ENCODE data around the gene RSPRY1. TPM values are rescaled to one million over a fixed set of nuclear protein-coding genes. Genes with fewer than 3 reads are reported as not detected.
A peak's percentile ranks its signal among the peaks of the same experiment; 100 is the strongest.

RSPRY1 gene
- total RNA-seq, 1 donor from 2014 or later: 91.1 TPM

DNA sequence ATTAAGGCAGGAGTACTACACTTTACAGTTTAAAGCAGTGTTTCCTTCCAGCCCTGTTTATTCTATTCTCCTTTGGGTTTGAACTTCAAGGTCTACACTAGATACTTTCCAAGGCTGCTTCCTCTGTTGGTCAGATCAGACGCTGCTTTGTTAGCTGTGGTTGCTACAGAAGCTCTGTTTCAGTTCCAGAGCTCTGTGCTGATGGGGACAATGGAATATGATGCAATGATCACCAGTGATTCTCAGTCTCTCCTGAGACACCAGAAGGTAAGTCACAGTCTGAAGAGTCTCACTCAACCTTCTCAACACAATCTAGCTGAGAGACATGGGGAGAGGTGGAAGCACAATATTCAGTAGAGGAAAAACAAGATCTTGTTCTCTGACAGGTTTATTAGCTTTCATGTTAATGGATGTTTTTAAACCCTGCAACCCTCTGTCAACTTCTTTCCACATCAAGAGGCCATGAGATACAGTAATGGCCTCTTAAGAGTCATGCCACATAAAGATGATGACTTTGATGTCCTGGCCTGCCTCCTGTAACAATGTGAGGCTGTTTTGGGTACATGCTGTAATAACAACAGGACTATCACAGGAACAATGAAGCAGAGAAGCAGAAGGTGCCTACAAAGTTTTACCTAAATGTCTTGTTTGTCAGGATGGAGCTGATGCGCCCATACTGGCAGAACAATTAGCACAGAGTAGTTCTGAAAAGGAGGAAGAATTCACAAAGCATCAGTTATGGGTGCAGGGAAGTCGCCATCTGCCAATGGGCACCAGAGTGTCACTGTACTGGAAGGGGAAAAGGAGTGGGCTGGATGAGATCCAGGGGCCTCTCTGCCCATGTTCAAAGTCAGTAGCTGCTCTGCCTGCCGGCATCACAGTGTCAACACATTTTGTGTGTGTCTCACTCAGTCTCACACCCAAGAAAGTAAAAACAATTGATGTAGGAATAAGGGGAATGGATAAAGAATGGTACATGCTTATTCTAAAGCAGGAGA lies 33.7 kb upstream of the RSPRY1 start:
- DNase-seq (ENCODE audit: low read depth): no peak

DNA sequence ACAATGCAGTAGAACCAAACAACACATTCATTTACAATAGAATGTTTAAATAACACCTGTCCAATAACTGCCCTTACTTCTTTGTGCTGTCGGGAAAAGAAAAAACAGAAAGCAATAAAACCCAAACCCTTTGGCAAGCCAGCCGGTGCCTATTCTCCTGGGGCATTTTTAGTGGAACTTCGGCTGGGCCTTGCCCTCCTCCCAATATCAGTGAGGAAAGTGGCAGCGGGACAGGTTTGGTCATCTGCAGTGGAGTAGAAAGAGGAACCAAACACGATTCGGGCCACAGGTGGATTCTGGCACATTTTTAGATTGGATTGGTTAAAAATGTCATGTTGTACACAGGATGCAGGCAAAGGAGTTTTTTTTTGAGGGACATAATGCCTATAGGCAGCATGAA lies 32.3 kb upstream of the RSPRY1 start:
- DNase-seq (ENCODE audit: low read depth): no peak

DNA sequence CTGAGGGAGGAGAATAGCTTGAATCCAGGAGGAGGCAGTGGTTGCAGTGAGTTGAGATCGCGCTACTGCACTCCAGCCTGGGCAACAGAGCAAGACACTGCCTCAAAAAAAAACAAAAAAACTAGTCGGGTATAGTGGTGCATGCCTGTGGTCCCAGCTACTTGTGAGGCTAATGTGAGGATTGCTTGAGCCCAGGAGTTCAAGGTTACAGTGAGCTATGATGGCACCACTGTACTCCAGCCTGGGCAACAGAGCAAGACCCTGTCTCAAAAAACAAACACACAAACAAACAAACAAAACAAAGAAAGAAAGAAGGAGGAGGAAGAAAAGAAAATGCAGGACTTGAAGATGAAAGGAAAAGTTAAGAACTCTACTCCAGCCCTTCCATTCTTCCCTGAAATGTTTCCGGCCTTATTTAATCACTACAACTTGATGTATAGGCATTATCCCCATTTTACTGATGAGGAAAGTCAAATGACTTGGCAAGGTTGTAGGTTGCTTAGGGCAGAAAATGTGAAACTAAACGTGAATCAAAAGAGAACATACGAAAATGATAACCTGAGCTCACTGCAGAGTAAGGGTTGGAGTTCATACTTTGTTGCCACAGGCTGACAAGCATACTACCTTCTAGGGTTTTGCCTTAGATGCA lies 30.3 kb upstream of the RSPRY1 start:
- no peak for DNase-seq (ENCODE audit: low read depth)

DNA sequence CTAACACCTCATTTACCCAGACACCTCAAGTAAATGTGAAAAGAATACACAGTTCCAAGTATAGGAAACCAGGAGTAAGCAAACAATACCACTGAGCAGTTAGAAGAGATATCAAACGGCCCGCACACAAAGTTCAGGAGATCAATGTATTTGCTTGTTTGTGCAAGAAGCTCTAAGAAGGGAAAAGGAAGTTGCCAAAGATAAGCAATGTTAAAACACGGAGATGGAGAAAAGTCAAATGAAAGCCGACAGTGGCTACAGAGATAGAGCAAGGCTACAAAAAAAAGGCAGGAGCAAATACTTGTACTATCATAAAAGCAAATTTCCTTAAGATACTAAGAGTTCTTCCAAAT lies 29.8 kb upstream of the RSPRY1 start:
- no peak for DNase-seq (ENCODE audit: low read depth)

DNA sequence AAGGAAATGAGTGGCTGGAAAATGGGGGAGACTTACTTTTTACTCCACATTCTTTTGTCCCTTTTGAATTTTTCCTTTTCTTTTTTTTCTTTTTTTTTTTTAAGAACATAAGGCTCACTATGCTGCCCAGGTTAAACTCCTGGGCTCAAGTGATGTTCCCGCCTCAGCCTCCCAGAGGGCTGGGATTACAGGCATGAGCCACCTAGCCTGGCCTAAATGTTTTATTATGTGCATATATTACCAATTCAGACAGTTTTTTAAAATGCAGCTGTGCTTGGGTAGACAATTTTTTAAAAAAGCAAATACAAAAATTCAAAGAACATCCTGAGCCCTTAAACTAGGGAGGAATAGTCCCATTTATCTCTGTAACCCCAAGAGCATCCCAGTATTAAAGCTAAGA lies 28.6 kb upstream of the RSPRY1 start:
- DNase-seq (ENCODE audit: low read depth): no peak

DNA sequence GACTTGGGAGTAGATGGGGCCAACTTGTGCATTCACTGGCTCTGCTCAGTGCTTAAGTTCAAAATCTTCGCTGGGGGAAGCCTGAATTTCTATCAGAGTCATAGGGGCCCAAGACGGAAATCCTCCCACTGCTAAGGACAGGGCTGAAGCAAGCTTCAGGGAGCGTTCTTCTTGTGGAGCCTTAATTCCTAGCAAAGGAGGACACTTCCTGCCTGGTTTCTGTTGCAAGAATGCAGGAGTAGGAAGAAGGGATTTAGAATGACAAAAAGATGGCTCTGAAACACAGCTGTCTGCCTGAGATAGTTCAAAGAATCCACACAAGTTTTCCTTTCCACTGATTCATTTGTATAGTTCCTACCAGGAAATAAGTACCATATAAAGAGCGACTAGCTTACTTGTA lies 26.7 kb upstream of the RSPRY1 start:
- no peak for DNase-seq (ENCODE audit: low read depth)

DNA sequence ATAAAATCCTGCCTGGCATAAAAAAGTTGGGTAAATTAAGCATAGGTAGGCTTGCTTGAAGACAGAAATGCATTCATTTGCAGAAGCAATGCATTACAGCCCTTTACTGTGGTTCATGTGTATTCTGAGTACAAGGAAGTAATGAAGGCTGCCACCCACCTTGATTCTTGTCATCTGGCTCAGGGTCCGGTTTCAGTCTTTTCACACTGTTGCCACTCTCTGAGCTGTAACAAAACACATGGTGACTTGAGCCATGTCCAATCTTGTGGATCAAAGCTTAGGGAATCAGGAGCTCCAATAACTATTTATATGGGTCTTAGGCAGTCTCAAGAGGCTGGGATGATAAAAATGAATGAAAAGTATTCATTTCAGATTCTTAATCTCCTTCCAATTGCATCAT lies 22.3 kb upstream of the RSPRY1 start:
- no peak for DNase-seq (ENCODE audit: low read depth)

DNA sequence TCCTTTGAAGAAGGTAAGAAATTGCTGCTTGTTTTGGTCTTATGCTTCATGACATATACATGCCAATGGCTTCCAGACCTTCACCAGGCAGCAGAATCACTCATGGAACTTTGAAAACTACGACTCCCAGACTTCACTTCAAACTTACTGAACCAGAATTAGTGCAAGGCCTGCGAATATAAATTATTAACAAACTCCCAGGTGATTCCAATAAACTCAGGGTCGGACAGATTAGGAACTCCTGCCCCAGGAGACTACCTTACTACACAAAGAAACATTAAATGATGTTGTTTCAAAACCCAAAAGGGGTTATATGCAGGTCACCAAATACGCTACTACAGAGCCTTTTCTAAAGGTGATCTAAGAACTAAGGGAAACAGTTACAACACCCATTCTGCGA lies 20.6 kb upstream of the RSPRY1 start:
- no peak for DNase-seq (ENCODE audit: low read depth)

DNA sequence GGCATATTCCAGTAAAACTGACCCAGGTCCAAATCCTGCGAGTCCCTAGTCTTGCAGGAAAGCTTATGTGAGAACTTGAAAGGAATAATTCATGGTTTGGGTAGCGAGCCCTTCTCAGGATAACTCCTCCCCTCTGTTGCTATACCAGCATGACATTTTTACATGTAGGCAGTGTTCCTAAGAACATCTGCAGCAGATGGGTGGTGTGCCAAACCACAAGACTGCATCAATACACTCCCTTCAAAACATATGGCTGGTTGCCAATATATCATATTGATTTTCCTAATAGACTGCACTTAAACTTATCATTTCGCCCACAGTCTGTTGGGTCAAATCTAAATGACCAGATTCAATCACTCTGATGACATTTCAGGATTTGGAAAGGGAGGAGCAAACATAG lies 20.2 kb upstream of the RSPRY1 start:
- no peak for DNase-seq (ENCODE audit: low read depth)

DNA sequence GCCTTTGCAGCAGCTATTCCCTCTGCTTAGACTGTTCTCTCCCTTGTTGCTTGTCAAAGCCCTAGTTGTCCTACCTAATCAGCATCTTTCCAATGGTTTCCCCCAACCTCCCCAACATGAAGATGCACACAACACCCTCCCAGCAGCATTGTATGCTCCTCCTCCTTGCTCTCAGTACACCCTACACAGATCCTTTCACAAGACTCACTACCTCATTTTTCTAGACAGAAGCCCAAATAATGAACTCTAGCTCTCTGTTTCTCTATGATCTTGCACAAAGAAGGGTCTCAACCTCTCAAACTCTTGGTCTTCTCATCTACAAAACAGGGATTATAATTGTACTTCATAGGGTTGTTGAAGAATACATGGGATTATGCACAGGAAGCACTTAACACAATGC lies 19.7 kb upstream of the RSPRY1 start:
- DNase-seq (ENCODE audit: low read depth): no peak

DNA sequence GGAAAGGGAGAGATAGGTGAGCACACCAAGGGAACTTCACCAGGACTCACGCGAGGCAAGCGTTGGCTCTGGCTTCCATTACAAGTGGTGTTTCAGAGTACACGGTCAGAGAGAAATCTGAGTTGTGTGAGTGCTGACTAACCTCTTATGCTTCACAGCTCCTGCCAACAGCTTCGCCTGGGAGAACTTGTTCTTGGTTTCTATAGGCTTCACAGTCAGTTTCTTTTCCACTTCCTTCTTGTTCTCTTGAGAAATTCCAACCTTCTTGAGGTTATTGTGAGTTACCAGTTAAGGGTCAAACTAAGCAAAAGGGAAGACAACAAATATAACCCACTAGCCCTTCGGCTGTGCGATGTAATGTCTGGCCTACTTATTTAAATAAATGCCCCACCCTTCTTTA lies 19.2 kb upstream of the RSPRY1 start:
- peak; percentile 55 for DNase-seq (ENCODE audit: low read depth)

DNA sequence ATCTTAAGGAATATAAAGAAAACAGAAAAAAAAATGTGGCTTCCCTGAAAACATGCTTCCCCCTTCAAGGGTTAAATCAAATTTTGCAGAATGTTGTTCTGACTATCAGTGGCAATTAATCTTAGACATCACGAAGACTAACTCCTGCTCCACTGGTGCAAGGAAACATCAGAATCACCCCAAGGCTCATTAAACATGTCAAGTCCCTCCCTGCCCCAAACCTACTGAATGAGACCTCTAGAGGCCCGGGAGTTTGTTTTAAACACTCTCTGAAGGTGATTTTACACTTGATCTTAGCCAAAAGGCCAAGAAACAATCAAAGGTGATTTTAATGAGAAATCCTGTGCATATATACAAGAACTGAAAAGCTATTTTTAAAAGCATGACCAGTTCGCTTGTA lies 18.6 kb upstream of the RSPRY1 start:
- DNase-seq (ENCODE audit: low read depth): no peak

DNA sequence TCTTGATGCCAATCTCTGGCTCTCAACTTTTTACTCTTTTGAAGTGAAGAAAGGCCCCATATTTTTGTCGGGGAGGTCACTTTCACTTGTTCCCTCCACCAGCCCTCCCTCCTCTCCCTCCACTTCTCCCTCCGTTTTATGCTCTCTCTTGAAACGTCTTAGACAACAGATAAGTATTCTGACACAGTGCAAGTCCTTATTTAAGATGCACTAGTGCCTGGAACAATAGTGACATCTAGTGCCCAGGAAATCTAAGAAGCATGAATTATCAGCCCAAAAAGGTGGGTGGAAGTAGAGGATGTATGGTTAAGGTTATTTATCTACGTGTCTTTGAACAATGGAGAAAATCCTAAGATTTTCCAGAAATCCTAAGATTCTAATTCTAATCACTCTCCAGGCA lies 18.2 kb upstream of the RSPRY1 start:
- DNase-seq (ENCODE audit: low read depth): peak; percentile 82

DNA sequence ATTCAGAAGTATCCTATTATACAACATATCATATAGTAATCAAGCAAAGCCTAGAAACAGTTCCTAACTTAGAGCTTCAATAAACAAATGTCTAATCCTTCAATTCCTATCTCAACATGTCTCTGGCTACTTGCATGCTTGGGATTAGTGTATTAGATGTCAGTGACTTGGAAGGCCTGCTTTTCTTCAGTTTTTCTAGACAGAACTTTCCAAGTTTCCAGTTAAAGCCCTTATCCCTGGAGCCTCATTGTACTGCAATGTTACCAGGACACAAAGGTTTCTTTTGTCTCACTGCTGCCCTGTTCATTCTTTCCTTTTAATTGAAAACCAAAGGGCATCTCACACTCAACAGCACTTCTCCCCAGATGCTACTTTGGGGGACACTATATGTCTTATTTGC lies 16.8 kb upstream of the RSPRY1 start:
- DNase-seq (ENCODE audit: low read depth): no peak

DNA sequence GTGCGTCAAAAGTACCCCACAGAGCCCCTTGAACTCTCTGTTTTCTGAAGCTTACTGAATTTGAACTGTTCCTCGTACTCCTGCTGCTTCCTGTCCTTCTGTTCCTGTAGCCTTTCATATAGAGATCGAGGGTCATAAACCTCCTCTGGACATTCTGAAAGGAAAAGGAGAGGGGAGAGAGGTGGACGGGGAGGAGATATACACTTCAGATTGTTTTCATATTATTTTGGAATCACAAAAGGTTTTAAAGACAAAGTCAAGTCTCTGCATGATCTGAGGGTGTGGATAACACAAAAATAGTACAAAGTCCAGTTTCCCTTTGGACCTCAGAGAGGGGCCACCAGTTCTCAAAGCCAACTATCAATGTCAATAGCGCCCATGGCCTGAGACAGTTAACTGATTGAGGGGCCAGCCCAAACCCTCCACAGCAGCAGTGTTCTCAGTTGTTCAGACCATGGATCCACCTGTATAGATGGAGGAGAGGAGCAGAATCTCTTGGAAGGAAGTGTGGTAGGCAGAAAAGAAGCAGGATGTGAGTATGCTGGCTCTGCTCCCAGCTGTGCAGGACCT lies 13.3 kb upstream of the RSPRY1 start:
- no peak for DNase-seq (ENCODE audit: low read depth)

DNA sequence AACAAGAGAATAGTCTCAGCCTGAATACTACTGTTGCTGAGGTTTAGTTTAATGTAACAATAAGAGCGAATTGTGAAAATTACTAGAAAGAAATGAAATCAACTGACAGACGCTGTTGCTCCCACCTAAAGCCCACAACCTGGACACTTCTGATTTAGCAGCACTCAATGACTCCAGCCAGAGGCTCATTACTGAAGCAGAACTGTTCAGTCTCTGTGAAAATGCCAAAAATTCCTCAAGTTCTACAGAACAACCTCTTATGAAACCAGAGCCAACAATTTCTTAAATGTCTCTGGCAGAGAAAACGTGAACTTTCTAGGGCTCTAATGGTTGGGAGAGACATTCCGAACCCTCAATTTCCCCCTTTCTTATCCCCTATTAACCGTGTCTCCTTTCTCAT lies 10.2 kb upstream of the RSPRY1 start:
- peak; percentile 71 for DNase-seq (ENCODE audit: low read depth)

DNA sequence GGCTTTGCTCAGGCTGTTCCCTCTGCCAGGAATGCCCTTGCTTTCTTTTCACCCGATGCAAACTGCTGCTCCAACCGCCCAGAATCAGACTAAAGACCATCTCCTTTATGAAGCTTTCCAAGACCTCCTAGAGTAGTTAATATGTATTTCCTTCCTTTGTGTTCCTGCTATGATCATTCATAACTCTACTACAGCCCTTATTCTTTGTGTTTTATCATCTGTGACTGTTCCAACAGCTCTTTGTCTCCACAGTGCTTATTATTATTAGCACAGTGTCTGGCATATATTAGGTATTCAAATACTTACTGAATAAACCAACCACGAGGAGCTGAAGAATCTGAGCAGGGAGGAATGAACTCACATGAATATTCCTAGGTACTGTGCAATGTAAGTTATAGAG lies 7.9 kb upstream of the RSPRY1 start:
- DNase-seq (ENCODE audit: low read depth): peak; percentile 57

DNA sequence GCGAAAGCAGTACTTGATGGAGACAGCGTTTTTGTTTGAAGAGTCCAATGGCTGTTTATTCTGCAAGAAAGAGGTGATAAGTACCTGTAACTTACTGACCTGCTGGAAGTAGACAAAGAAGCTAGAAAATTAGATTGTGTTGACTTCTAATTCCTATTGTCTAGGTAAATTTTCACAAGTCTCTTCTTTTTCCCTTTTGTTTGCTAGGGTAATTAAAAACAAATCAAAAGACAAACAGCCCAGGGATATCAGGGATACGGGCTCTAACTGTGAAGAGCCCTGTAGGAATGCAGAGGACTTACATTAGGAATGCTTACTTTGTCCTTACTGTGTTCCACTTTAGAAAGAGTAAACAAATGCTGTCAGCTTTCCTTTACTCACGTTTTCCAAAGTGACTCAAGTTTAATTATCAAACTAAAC lies 7.3 kb upstream of the RSPRY1 start:
- DNase-seq (ENCODE audit: low read depth): peak; percentile 36

DNA sequence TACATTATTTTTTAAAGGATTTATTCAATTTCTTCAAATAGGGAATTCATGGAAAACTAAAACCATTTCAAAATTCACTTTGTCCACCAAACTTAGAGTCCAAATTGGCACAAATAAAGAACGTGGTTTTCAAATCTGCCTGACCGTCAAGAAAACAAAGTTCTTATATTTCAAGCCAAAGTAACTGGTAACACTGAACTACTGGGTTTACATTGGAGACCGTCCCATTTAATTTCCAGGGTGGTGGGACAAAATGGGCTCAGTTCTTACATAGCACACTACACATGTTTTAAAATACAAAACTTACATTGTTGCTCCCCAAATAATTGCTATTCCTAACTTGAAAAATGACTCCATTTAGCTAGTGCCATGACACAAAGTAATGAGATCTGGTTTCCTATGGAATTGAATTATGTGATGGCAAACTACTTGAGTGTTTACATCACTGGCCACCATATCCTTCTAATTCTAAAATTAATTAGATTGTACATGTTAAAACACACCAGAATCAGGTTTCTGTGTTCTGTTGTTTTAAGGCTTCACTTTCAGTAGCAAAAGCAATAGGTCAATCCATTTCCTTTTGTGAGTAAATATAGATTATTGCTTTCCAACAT lies 6.8 kb upstream of the RSPRY1 start:
- no peak for DNase-seq (ENCODE audit: low read depth)

DNA sequence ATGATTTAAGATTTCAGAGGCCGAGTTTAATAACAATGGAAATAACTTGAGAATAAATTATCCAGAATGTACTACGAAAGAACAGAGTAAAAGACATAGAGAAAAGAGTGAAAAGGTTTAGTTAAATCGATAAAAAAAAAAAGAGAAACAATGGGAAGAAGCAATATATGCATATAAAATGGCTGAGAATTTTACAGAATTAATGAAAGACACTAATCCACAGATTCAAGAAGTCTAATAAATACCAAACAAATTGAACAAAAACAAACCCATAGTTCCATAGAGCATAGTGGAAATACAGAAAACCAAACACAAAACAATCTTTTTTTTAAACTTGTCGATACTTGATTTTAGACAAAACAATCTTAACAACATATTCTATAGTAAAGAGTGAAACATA lies 2.0 kb upstream of the RSPRY1 start:
- DNase-seq (ENCODE audit: low read depth): no peak

DNA sequence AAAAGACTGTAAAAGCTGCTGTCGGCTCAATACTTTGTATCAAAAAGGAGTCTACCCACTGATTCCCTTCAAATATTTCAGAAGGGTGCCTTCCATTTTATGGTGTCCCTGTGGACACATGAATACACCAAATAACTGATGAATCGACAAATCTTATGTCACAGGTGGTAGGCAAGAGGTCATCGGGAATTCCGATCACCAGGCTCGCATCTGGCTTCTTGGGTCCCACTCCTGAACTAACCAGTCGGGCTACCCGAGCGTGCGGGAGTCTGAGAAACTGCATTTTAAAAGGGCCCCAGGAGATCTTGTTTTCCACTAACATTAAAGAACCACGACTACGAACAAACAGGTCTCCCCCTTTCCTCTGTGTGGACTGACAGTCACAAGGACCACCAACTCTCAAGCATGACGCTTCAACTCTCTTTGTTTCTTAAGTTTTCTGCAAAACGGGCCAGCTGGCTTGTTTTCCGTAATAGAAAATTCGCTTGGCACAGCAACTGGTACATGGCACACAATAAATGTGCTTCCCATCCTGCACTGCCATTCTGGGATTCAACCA lies 1.2 kb upstream of the RSPRY1 start:
- no peak for DNase-seq (ENCODE audit: low read depth)

DNA sequence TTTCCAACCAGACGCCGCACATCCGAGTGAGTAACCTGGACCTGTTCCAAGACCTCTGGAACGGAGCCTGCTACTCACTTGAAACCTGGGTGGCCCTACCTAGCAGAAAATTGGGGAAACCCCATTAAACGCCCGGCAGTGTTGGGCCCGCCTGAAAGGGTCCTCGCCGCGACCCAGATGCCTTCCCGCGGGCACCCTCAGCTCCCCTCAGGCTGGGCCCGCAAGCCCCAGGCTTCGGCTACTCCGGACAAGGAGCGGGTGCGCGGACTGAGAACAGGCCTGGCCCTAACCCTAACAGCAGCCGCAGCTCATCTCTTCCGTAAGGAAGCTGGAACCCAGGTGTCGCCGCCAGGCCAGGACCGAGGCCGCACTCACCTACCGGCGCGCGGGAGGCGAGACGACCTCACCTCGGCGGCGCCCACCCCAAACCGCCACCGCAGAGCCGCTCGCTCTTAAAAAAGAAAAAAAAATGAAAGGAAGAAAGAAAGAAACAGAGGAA lies 634 bp upstream of the RSPRY1 start:
- DNase-seq (ENCODE audit: low read depth): peak; percentile 53

Measured in renal cortical epithelial cell (primary cell).